Stimulated activated CD8-positive, alpha-beta memory T cell treated with anti-CD3 and anti-CD28 coated beads, Interleukin-7, amount 100 ng/mL, for 48 hours (primary cell): ENCODE measurements around the gene KDM3B.
A peak's percentile ranks its signal among the peaks of the same experiment; 100 is the strongest.
"Not testable (repeated sequence)": the region's sequence is repeated elsewhere in the genome, so short reads cannot be mapped to it uniquely, and the experiment has no call there.

Source experiments
- DNase-seq, 2 donors: peaks; one replicate each; pipeline ENCODE4 v3.0.0-alpha.2; 2020; ENCODE audit warnings: low read depth in 1 of 2; ENCODE audit errors: extremely low read depth in 1 of 2

The KDM3B gene

GRCh38 chr5:138464388-138465260, 112.1 kb downstream of the KDM3B start:
- peak; percentile 87 to 94 for DNase-seq

- DNase-seq: peak; percentile 85 to 93
Measured at GRCh38 chr5:138465261-138466124, 113.0 kb downstream of the KDM3B start, which contains the start of gene EGR1. Gene EGR1 (plus strand): TSS chr5:138465479. CDS start chr5:138465762, 283 bp downstream.

GRCh38 chr5:138466125-138466899, 113.8 kb downstream of the KDM3B start:
- no peak for DNase-seq

- DNase-seq: no peak
Measured at GRCh38 chr5:138466900-138467710, 114.6 kb downstream of the KDM3B start.

GRCh38 chr5:138467711-138468132, 115.2 kb downstream of the KDM3B start:
- DNase-seq: no peak

- no peak for DNase-seq
Measured at GRCh38 chr5:138468133-138468965, 115.9 kb downstream of the KDM3B start.

- no peak for DNase-seq
Measured at GRCh38 chr5:138468966-138469539, 116.6 kb downstream of the KDM3B start.

- peak in 1 of 2 donors; percentile 22 for DNase-seq
Measured at GRCh38 chr5:138469540-138470321, 117.2 kb downstream of the KDM3B start.

GRCh38 chr5:138470322-138471051, 118.0 kb downstream of the KDM3B start:
- no peak for DNase-seq

GRCh38 chr5:138471052-138471361, 118.5 kb downstream of the KDM3B start:
- DNase-seq: no peak

GRCh38 chr5:138472353-138472752, 119.9 kb downstream of the KDM3B start:
- DNase-seq: no peak

- DNase-seq: not testable (repeated sequence)
Measured at GRCh38 chr5:138473151-138473550, 120.7 kb downstream of the KDM3B start.

- no peak for DNase-seq
Measured at GRCh38 chr5:138476918-138477317, 124.4 kb downstream of the KDM3B start.

- DNase-seq: no peak
Measured at GRCh38 chr5:138482638-138483037, 130.2 kb downstream of the KDM3B start.
